ENCODE measurements around the gene ENOSF1.

DNA sequence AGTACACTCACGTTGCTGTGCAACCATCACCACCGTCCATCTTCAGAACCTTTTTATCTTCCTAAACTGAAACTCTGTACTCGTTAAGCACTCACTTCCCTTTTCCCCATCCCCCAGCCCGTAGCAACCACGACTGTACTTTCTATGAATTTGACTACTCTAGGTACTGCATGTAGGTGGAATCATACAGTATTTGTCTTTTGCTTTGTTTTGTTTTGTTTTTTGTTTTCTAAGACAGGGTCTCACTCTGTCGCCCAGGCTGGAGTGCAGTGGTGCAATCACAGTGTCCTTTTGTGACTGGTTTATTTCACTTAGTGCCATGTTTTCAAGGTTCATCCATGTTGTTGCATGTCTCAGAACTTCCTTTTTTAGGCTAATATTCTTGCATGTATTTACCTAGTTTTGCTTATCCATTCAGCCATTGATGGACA is 62.0 kb downstream of the ENOSF1 start:
- TF ChIP-seq, protein P1, sequence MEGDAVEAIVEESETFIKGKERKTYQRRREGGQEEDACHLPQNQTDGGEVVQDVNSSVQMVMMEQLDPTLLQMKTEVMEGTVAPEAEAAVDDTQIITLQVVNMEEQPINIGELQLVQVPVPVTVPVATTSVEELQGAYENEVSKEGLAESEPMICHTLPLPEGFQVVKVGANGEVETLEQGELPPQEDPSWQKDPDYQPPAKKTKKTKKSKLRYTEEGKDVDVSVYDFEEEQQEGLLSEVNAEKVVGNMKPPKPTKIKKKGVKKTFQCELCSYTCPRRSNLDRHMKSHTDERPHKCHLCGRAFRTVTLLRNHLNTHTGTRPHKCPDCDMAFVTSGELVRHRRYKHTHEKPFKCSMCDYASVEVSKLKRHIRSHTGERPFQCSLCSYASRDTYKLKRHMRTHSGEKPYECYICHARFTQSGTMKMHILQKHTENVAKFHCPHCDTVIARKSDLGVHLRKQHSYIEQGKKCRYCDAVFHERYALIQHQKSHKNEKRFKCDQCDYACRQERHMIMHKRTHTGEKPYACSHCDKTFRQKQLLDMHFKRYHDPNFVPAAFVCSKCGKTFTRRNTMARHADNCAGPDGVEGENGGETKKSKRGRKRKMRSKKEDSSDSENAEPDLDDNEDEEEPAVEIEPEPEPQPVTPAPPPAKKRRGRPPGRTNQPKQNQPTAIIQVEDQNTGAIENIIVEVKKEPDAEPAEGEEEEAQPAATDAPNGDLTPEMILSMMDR (IDR thresholded peaks at IDR 0.05; ENCODE audit: borderline replicate concordance, extremely low read depth, low read length, poor library complexity, severe bottlenecking): no peak
- no peak for TF ChIP-seq EZH2 (IDR thresholded peaks at IDR 0.05; ENCODE audit: borderline replicate concordance, low read depth, low read length, severe bottlenecking)
